SK-N-SH (cell line): ENCODE results near the gene HSPA4. TPM values are rescaled to one million over a fixed set of nuclear protein-coding genes. Genes with fewer than 3 reads are reported as not detected.
A peak's percentile ranks its signal among the peaks of the same experiment; 100 is the strongest.

Source experiments
- CTCF ChIA-PET: fragments of 300-600, 350-600 bp; formaldehyde crosslinking; extraction: SDS; loops from one replicate; lab custom pipeline; 2021; lab: Yijun Ruan, JAX
- POLR2A ChIA-PET: fragments of 350-600 bp; sonication (Branson Sonifier 250); formaldehyde crosslinking; extraction: SDS; loops from one replicate; lab custom pipeline; 2020; ENCODE audit warnings: antibody characterized with exemption, inconsistent platforms; lab: Yijun Ruan, JAX
- DNase-seq: peaks from one replicate; pipeline ENCODE4 v3.0.0; 2012
- H2AFZ ChIP-seq: fragments of 200-600 bp; sonication (generic); 2 replicates; pipeline ENCODE4 v1.8.1; 2016; ENCODE audit warnings: antibody characterized with exemption, mild to moderate bottlenecking, low read depth
- H3F3A ChIP-seq: fragments of 200-600 bp; sonication (generic); replicated peaks from 2 replicates; pipeline ENCODE3; 2016; ENCODE audit warnings: antibody characterized with exemption, mild to moderate bottlenecking; ENCODE audit not compliant: insufficient read depth
- H3K27ac ChIP-seq, 2 experiments: fragments of 200-500 bp in 1 of 2; fragments of 200-600 bp in 1 of 2; sonication (Bioruptor generic) in 1 of 2; sonication (generic), shearing (Covaris generic) in 1 of 2; 2 replicates each; pipeline versions ENCODE4 v1.5.1 to v1.6.1; 2014 to 2016; ENCODE audit warnings: low read depth in 2 of 2, inconsistent platforms in 1 of 2, low read length in 1 of 2, mild to moderate bottlenecking in 1 of 2, mixed read lengths in 1 of 2
- H3K27me3 ChIP-seq: fragments of 200-600 bp; sonication (generic), shearing (Covaris generic); 2 replicates; pipeline ENCODE4 v1.6.1; 2016; ENCODE audit warnings: mixed run types; ENCODE audit not compliant: insufficient read depth
- H3K36me3 ChIP-seq, 2 experiments: fragments of 200-500 bp in 1 of 2; fragments of 200-600 bp in 1 of 2; sonication (Bioruptor generic) in 1 of 2; sonication (generic) in 1 of 2; replicated peaks in 1 of 2; 2 replicates each; pipeline versions ENCODE3 to v1.5.1; 2014 to 2016; ENCODE audit warnings: low read length in 1 of 2, mild to moderate bottlenecking in 1 of 2; ENCODE audit not compliant: insufficient read depth in 2 of 2, control insufficient read depth in 1 of 2
- H3K4me1 ChIP-seq, 2 experiments: fragments of 200-500 bp in 1 of 2; fragments of 200-600 bp in 1 of 2; sonication (Bioruptor generic) in 1 of 2; sonication (generic), shearing (Covaris generic) in 1 of 2; 2 replicates each; pipeline versions ENCODE4 v1.5.1 to v1.6.1; 2014 to 2016; ENCODE audit warnings: low read depth in 1 of 2, low read length in 1 of 2, mixed run types in 1 of 2; ENCODE audit not compliant: insufficient read depth in 2 of 2, control insufficient read depth in 1 of 2
- H3K4me2 ChIP-seq: fragments of 200-600 bp; sonication (generic), shearing (Covaris generic); 2 replicates; pipeline ENCODE4 v1.6.1; 2017; ENCODE audit warnings: mixed run types
- H3K4me3 ChIP-seq, 2 experiments: fragments of 200-500 bp in 1 of 2; fragments of 200-600 bp in 1 of 2; sonication (Bioruptor generic) in 1 of 2; sonication (generic), shearing (Covaris generic) in 1 of 2; 2 replicates each; pipeline versions ENCODE4 v1.5.1 to v1.8.1; 2014 to 2016; ENCODE audit warnings: low read depth in 2 of 2, inconsistent platforms in 1 of 2, low read length in 1 of 2, mild to moderate bottlenecking in 1 of 2, mixed read lengths in 1 of 2, moderate library complexity in 1 of 2
- H3K79me2 ChIP-seq: fragments of 200-600 bp; sonication (generic); 2 replicates; pipeline ENCODE4 v1.8.1; 2017; ENCODE audit warnings: mild to moderate bottlenecking; ENCODE audit not compliant: insufficient read depth
- H3K9ac ChIP-seq: fragments of 200-600 bp; sonication (generic); 2 replicates; pipeline ENCODE4 v1.6.1; 2017; ENCODE audit warnings: mixed run types
- H3K9me2 ChIP-seq: fragments of 200-600 bp; sonication (generic); 2 replicates; pipeline ENCODE4 v1.6.1; 2017; ENCODE audit warnings: mixed run types
- H3K9me3 ChIP-seq: fragments of 200-600 bp; sonication (generic); 2 replicates; pipeline ENCODE4 v1.6.1; 2017; ENCODE audit warnings: mixed run types, mild to moderate bottlenecking, moderate library complexity
- H4K20me1 ChIP-seq: fragments of 200-600 bp; sonication (generic); 2 replicates; pipeline ENCODE4 v1.6.1; 2017; ENCODE audit warnings: mild to moderate bottlenecking, mixed run types; ENCODE audit not compliant: insufficient read depth
- CHD2 ChIP-seq: fragments of 150-350 bp; IDR thresholded peaks from 2 replicates; pipeline ENCODE4 v1.6.1; 2018; ENCODE audit warnings: low read length; ENCODE audit not compliant: partially characterized antibody
- EZH2phosphoT487 ChIP-seq: fragments of 200-600 bp; sonication (generic); IDR thresholded peaks from 2 replicates; pipeline ENCODE4 v1.6.1; 2017; ENCODE audit warnings: low read depth, mixed run types, mild to moderate bottlenecking, antibody characterized with exemption, moderate library complexity, borderline replicate concordance
- FOXM1 ChIP-seq: IDR thresholded peaks from 2 replicates; pipeline ENCODE4 v1.4.0; 2012; ENCODE audit warnings: low read depth, mild to moderate bottlenecking
- GABPA ChIP-seq: IDR thresholded peaks from 2 replicates; pipeline ENCODE4 v1.4.0; 2012; ENCODE audit warnings: low read depth, mild to moderate bottlenecking
- IRF3 ChIP-seq: fragments of 150-350 bp; IDR thresholded peaks from 2 replicates; pipeline ENCODE4 v1.6.1; 2016; ENCODE audit warnings: mild to moderate bottlenecking, low read depth, low read length
- JUND ChIP-seq: IDR thresholded peaks from 2 replicates; pipeline ENCODE4 v1.4.0; 2012
- NRF1 ChIP-seq: IDR thresholded peaks from 2 replicates; pipeline ENCODE4 v1.6.1; 2012; ENCODE audit warnings: low read depth, mild to moderate bottlenecking, low read length
- RCOR1 ChIP-seq: fragments of 150-350 bp; IDR thresholded peaks from 2 replicates; pipeline ENCODE4 v1.6.1; 2017; ENCODE audit warnings: antibody characterized with exemption, low read length
- REST ChIP-seq: IDR thresholded peaks from 2 replicates; pipeline ENCODE4 v1.6.1; 2012; ENCODE audit warnings: mild to moderate bottlenecking, low read depth, low read length, moderate library complexity
- RFX5 ChIP-seq: IDR thresholded peaks from 2 replicates; pipeline ENCODE4 v1.6.1; 2012; ENCODE audit warnings: mild to moderate bottlenecking, improper control_type of control experiment, low read length
- SMC3 ChIP-seq: IDR thresholded peaks from 2 replicates; pipeline ENCODE4 v1.6.1; 2012; ENCODE audit warnings: low read depth, low read length, improper control_type of control experiment
- TEAD4 ChIP-seq: IDR thresholded peaks from 2 replicates; pipeline ENCODE4 v1.4.0; 2012; ENCODE audit warnings: mild to moderate bottlenecking, borderline replicate concordance; ENCODE audit not compliant: insufficient read depth
- USF1 ChIP-seq: IDR thresholded peaks from 2 replicates; pipeline ENCODE4 v1.4.0; 2012; ENCODE audit warnings: low read depth, borderline replicate concordance
- YY1 ChIP-seq: IDR thresholded peaks from 2 replicates; pipeline ENCODE4 v1.4.0; 2012; ENCODE audit warnings: low read depth, mild to moderate bottlenecking
- WGBS: methylation state at CpG from one replicate; pipeline ENCODE4 v1.1.6; 2017; ENCODE audit warnings: low lambda C conversion rate; 5-methylcytosine and 5-hydroxymethylcytosine counted together
- polyA plus RNA-seq, 3 experiments: library from polyadenylated mRNA; depleted of rRNA; stranded (reverse); fragments of >200 nt; gene quantifications; 2 replicates each; pipeline ENCODE4 v1.2.3, GENCODE V29; 2012

HSPA4 gene
- polyA plus RNA-seq, 1 of the 3 experiments (the other 2 are of a cell fraction), result 18.8 TPM

GRCh38 chr5:133050521-133050920 lies 1.3 kb upstream of the HSPA4 start:
- peak overlapping the region; percentile 97 to 99 for H3K27ac ChIP-seq
- ChIA-PET POLR2A (interaction anchor here (0.9 kb wide), 1 partner anchor 63 kb away, joined by 3 read pairs; no protein-coding TSS in a partner anchor), CTCF (no interaction called here)
- WGBS, result 54% methylated on average over 4 of the region's 4 CpGs
- peak overlapping the region; percentile 99 for H3K9ac ChIP-seq
- peaks cover 0 to 3% of the 10 kb centered on the region in 2 experiments for H3K36me3 ChIP-seq
- H3K4me2 ChIP-seq, result peak overlapping the region; percentile 96
- H4K20me1 ChIP-seq, result peaks cover 28% of the 10 kb centered on the region
- H3K4me1 ChIP-seq, result peaks cover 11 to 25% of the 10 kb centered on the region in 2 experiments; a peak in 3 of 4 replicates
- no peaks in the 10 kb centered on the region for H3K9me2 ChIP-seq
- no peak for TF ChIP-seq SMC3
- TF ChIP-seq EZH2phosphoT487, result no peak
- no peak for TF ChIP-seq CHD2
- no peak for TF ChIP-seq TEAD4
- TF ChIP-seq REST, result no peak
- no peak for TF ChIP-seq YY1
- TF ChIP-seq IRF3, result no peak
- TF ChIP-seq NRF1, result no peak
- TF ChIP-seq GABPA, result no peak
- TF ChIP-seq JUND, result no peak
- TF ChIP-seq RFX5, result no peak
- TF ChIP-seq RCOR1, result no peak
- no peak for TF ChIP-seq USF1
- TF ChIP-seq FOXM1, result no peak
- H3K79me2 ChIP-seq, result peaks cover 52% of the 10 kb centered on the region
- H3F3A ChIP-seq, result peaks cover 46% of the 10 kb centered on the region
- H3K27me3 ChIP-seq, result no peaks in the 10 kb centered on the region
- peak overlapping the region; percentile 97 for H3K4me3 ChIP-seq
- H3K9me3 ChIP-seq, result no peaks in the 10 kb centered on the region
- DNase-seq, result no peak
- 0 out of 2 replicates have a peak overlapping the region, but pooled peaks have one; percentile 0 for H2AFZ ChIP-seq
